H1 (cell line): ENCODE measurements around the gene PLEKHG2. TPM values are rescaled to one million over a fixed set of nuclear protein-coding genes. Genes with fewer than 3 reads are reported as not detected.

Experiments
- ASH2L ChIP-seq: fragments of 200-600, 300-600 bp; sonication (generic); IDR thresholded peaks from one replicate; pipeline ENCODE4 v1.7.1; 2017; ENCODE audit warnings: low read length
- ATF2 ChIP-seq: IDR thresholded peaks from 2 replicates; pipeline ENCODE4 v1.6.1; 2012; ENCODE audit warnings: low read length, inconsistent platforms
- ATF3 ChIP-seq: IDR thresholded peaks from 2 replicates; pipeline ENCODE4 v1.6.1; 2011; ENCODE audit warnings: low read depth, mild to moderate bottlenecking, low read length; ENCODE audit not compliant: insufficient read depth
- CBX5 ChIP-seq: fragments of 300-800, 300-1000 bp; sonication (generic); IDR thresholded peaks from 2 replicates; pipeline ENCODE4 v1.7.1; 2016; ENCODE audit warnings: antibody characterized with exemption, low read length, low read depth
- CHD1 ChIP-seq: IDR thresholded peaks from 2 replicates; pipeline ENCODE4 v1.6.1; 2012; ENCODE audit warnings: low read depth, low read length, improper control_type of control experiment
- CHD2 ChIP-seq: IDR thresholded peaks from 2 replicates; pipeline ENCODE4 v1.6.1; 2012; ENCODE audit warnings: low read length, improper control_type of control experiment
- CREB1 ChIP-seq: IDR thresholded peaks from 2 replicates; pipeline ENCODE4 v1.6.1; 2012; ENCODE audit warnings: inconsistent platforms
- CTBP2 ChIP-seq: IDR thresholded peaks from 2 replicates; pipeline ENCODE4 v1.7.0; 2011; ENCODE audit warnings: borderline replicate concordance, mild to moderate bottlenecking, moderate library complexity, mixed read lengths, low read length; ENCODE audit not compliant: insufficient read depth, insufficient read length
- CTCF ChIP-seq, 3 experiments: IDR thresholded peaks; 1 replicate in 2 of 3; 2 replicates in 1 of 3; pipeline versions ENCODE4 v1.5.1 to v1.6.1; 2011; ENCODE audit warnings: low read length in 3 of 3, mild to moderate bottlenecking in 3 of 3, inconsistent platforms in 2 of 3, low read depth in 1 of 3, moderate library complexity in 1 of 3; ENCODE audit not compliant: insufficient read depth in 1 of 3; ENCODE audit errors: control extremely low read depth in 1 of 3
- E2F6 ChIP-seq: IDR thresholded peaks from 2 replicates; pipeline ENCODE4 v1.6.1; 2012; ENCODE audit warnings: inconsistent platforms
- EGR1 ChIP-seq: IDR thresholded peaks from 2 replicates; pipeline ENCODE4 v1.6.1; 2011; ENCODE audit warnings: low read depth, low read length, borderline replicate concordance
- GABPA ChIP-seq: IDR thresholded peaks from 2 replicates; pipeline ENCODE4 v1.6.1; 2011; ENCODE audit warnings: mild to moderate bottlenecking, low read length, moderate library complexity, borderline replicate concordance; ENCODE audit not compliant: insufficient read depth
- GTF2F1 ChIP-seq: IDR thresholded peaks from 2 replicates; pipeline ENCODE4 v1.6.1; 2012; ENCODE audit warnings: low read depth, low read length, improper control_type of control experiment, borderline replicate concordance
- KDM4A ChIP-seq: IDR thresholded peaks from one replicate; pipeline ENCODE4 v1.7.1; 2012; ENCODE audit warnings: low read depth, mild to moderate bottlenecking, moderate library complexity, low read length, inconsistent platforms; ENCODE audit not compliant: severe bottlenecking
- RXRA ChIP-seq: IDR thresholded peaks from 2 replicates; pipeline ENCODE4 v1.6.1; 2011; ENCODE audit warnings: low read depth, mild to moderate bottlenecking, low read length, moderate library complexity; ENCODE audit not compliant: insufficient read depth
- SAP30 ChIP-seq: fragments of 300-600 bp; sonication (generic); IDR thresholded peaks from 2 replicates; pipeline ENCODE4 v1.7.1; 2012; ENCODE audit warnings: low read length, moderate library complexity, mild to moderate bottlenecking, inconsistent platforms; ENCODE audit not compliant: insufficient read depth, insufficient replicate concordance
- SIN3A ChIP-seq, 2 experiments: IDR thresholded peaks in 1 of 2; conservative IDR thresholded peaks in 1 of 2; 2 replicates each; pipeline ENCODE4 v1.6.1; 2011 to 2012; ENCODE audit warnings: low read length in 2 of 2, improper control_type of control experiment in 1 of 2, low read depth in 1 of 2, mild to moderate bottlenecking in 1 of 2
- TAF7 ChIP-seq: optimal IDR thresholded peaks from 2 replicates; pipeline ENCODE3; 2011; ENCODE audit warnings: low read depth, mild to moderate bottlenecking, inconsistent platforms, low read length, moderate library complexity, borderline replicate concordance
- polyA plus RNA-seq, 7 experiments: library from polyadenylated mRNA; depleted of rRNA in 3 of 7; stranded (reverse) in 5 of 7; unstranded in 2 of 7; fragments of >200 nt in 5 of 7; fragments of 200-250 nt in 2 of 7; gene quantifications; 1 replicate in 5 of 7; 2 replicates in 1 of 7; 4 replicates in 1 of 7; pipeline versions ENCODE4 v1.2.1 to v1.2.3, GENCODE V29; 2011 to 2013; ENCODE audit warnings: missing spikeins in 2 of 7, mixed read lengths in 2 of 7
- total RNA-seq: library from RNA; stranded (reverse); fragmentation: NEBNext Ultra II Directional; extraction: Animal tissue kit (Norgen Biotek cat#: 25700); gene quantifications from 2 replicates; pipeline ENCODE4 v1.2.1, GENCODE V29; 2021

Gene PLEKHG2
- total and polyA plus RNA-seq, 2 of the 8 experiments (the other 6 are each of a cell fraction or from before 2014, with no cell fraction given) = 16.9 to 65.7 TPM

GRCh38 chr19:39413272-39413910, 922 bp downstream of the PLEKHG2 start (continued):
- TF ChIP-seq EGR1 (peak; percentile 87), GABPA (no peak), CTBP2 (no peak), SAP30 (no peak), CREB1 (no peak), CBX5 (no peak), ATF3 (no peak), ATF2 (no peak), RXRA (no peak), SIN3A (conservative IDR thresholded peaks at IDR 0.05 in 1 of 2, IDR thresholded peaks at IDR 0.05 in 1 of 2; ENCODE audit: low read depth in 1 of 2, low read length in 2 of 2) (peak; percentile 30 to 79; a peak in 1 of 4 replicates), GTF2F1 (no peak), KDM4A (no peak), CHD2 (no peak), CHD1 (no peak), CTCF (IDR thresholded peaks at IDR 0.05; ENCODE audit: control extremely low read depth in 1 of 3, insufficient read depth in 1 of 3, low read depth in 1 of 3, low read length in 3 of 3) (no peak), ASH2L (no peak), TAF7 (no peak), E2F6 (no peak)
